IMR-90 (cell line): ENCODE measurements around the gene CAMSAP3. TPM values are rescaled to one million over a fixed set of nuclear protein-coding genes. Genes with fewer than 3 reads are reported as not detected.

Experiments
- ATAC-seq: fragments of 200-7000 bp; cut with Tn5 transposase; 2 replicates; pipeline ENCODE4 v1.9.1; 2020; ENCODE audit warnings: low read depth, mild to moderate bottlenecking, moderate library complexity
- BruUV-seq: library from RNA; stranded (reverse); fragments of 400-500 nt; replicated peaks from 2 replicates; lab custom pipeline; 2021; lab: Mats Ljungman, UMichigan
- CTCF ChIA-PET: fragments of 300-600 bp; formaldehyde crosslinking; extraction: SDS; loops from one replicate; lab custom pipeline; 2021; ENCODE audit warnings: antibody characterized with exemption; lab: Yijun Ruan, JAX
- POLR2A ChIA-PET: fragments of 300-600 bp; sonication (Branson Sonifier 250); formaldehyde crosslinking; loops from one replicate; lab custom pipeline; 2022; ENCODE audit warnings: antibody characterized with exemption; ENCODE audit not compliant: unreplicated experiment; lab: Charles Lee
- DNase-seq: peaks from one replicate; pipeline ENCODE4 v3.0.0; 2013
- H2AFZ ChIP-seq: replicated peaks from 2 replicates; pipeline ENCODE3; 2013; ENCODE audit warnings: low read length, mild to moderate bottlenecking; ENCODE audit not compliant: poor library complexity
- H2AK5ac ChIP-seq: 2 replicates; pipeline ENCODE4 v1.6.1; 2013; ENCODE audit warnings: low read depth, low read length, inconsistent platforms
- H2AK9ac ChIP-seq: replicated peaks from 2 replicates; pipeline ENCODE3; 2013; ENCODE audit warnings: mild to moderate bottlenecking, low read depth, low read length, moderate library complexity; ENCODE audit not compliant: poor library complexity
- H2BK120ac ChIP-seq: 2 replicates; pipeline ENCODE4 v1.6.1; 2013; ENCODE audit warnings: low read depth, low read length, inconsistent platforms
- H2BK15ac ChIP-seq: 3 replicates; pipeline ENCODE4 v1.6.1; 2013; ENCODE audit warnings: low read depth, low read length, inconsistent platforms
- H2BK20ac ChIP-seq: 2 replicates; pipeline ENCODE4 v1.6.1; 2013; ENCODE audit warnings: low read depth, mild to moderate bottlenecking, inconsistent platforms, low read length, moderate library complexity
- H2BK5ac ChIP-seq: 2 replicates; pipeline ENCODE4 v1.6.1; 2013; ENCODE audit warnings: mild to moderate bottlenecking, low read depth, low read length, inconsistent platforms; ENCODE audit not compliant: poor library complexity, severe bottlenecking
- H3K14ac ChIP-seq: replicated peaks from 2 replicates; pipeline ENCODE4 v1.6.1; 2013; ENCODE audit warnings: low read depth, low read length, inconsistent platforms
- H3K18ac ChIP-seq: 2 replicates; pipeline ENCODE4 v1.6.1; 2013; ENCODE audit warnings: low read depth, low read length, control low read depth
- H3K23ac ChIP-seq: 2 replicates; pipeline ENCODE4 v1.6.1; 2013; ENCODE audit warnings: low read depth, low read length, inconsistent platforms
- H3K27ac ChIP-seq: 2 replicates; pipeline ENCODE4 v1.5.1; 2013; ENCODE audit warnings: mild to moderate bottlenecking, control low read depth, low read length; ENCODE audit not compliant: insufficient read depth
- H3K27me3 ChIP-seq: 2 replicates; pipeline ENCODE4 v1.6.1; 2013; ENCODE audit warnings: low read length; ENCODE audit not compliant: control insufficient read depth, insufficient read depth
- H3K36me3 ChIP-seq: 2 replicates; pipeline ENCODE4 v1.6.1; 2013; ENCODE audit warnings: low read length, mixed read lengths; ENCODE audit not compliant: control insufficient read depth, insufficient read depth
- H3K4ac ChIP-seq: 2 replicates; pipeline ENCODE4 v1.6.1; 2013; ENCODE audit warnings: low read depth, low read length, inconsistent platforms
- H3K4me1 ChIP-seq: 2 replicates; pipeline ENCODE4 v1.6.1; 2013; ENCODE audit warnings: low read length, mixed read lengths; ENCODE audit not compliant: control insufficient read depth, insufficient read depth
- H3K4me2 ChIP-seq: 2 replicates; pipeline ENCODE4 v1.6.1; 2013; ENCODE audit warnings: low read depth, mild to moderate bottlenecking, control low read depth, low read length, moderate library complexity
- H3K4me3 ChIP-seq: 2 replicates; pipeline ENCODE4 v1.5.1; 2013; ENCODE audit warnings: low read depth, mild to moderate bottlenecking, control low read depth, low read length, moderate library complexity; ENCODE audit not compliant: insufficient read depth
- H3K56ac ChIP-seq: 2 replicates; pipeline ENCODE4 v1.6.1; 2013; ENCODE audit warnings: low read length, inconsistent platforms; ENCODE audit not compliant: insufficient read depth; ENCODE audit errors: extremely low read depth
- H3K79me1 ChIP-seq, 2 experiments: 2 replicates each; pipeline ENCODE4 v1.6.1; 2013; ENCODE audit warnings: low read length in 2 of 2, inconsistent platforms in 1 of 2, low read depth in 1 of 2
- H3K9ac ChIP-seq: 2 replicates; pipeline ENCODE4 v1.6.1; 2013; ENCODE audit warnings: low read depth, low read length, control low read depth
- H3K9me1 ChIP-seq: 2 replicates; pipeline ENCODE4 v1.6.1; 2013; ENCODE audit warnings: low read length, inconsistent platforms; ENCODE audit not compliant: insufficient read depth
- H3K9me3 ChIP-seq: 2 replicates; pipeline ENCODE4 v1.6.1; 2013; ENCODE audit warnings: low read length; ENCODE audit not compliant: control insufficient read depth, insufficient read depth
- H4K20me1 ChIP-seq: 2 replicates; pipeline ENCODE4 v1.6.1; 2013; ENCODE audit warnings: low read length, inconsistent platforms; ENCODE audit not compliant: insufficient read depth
- H4K5ac ChIP-seq: 2 replicates; pipeline ENCODE4 v1.6.1; 2013; ENCODE audit warnings: mild to moderate bottlenecking, low read depth, low read length, control low read depth
- H4K8ac ChIP-seq, 2 experiments: 2 replicates each; pipeline ENCODE4 v1.6.1; 2013; ENCODE audit warnings: low read depth in 2 of 2, low read length in 2 of 2, control low read depth in 1 of 2, inconsistent platforms in 1 of 2
- H4K91ac ChIP-seq: 2 replicates; pipeline ENCODE4 v1.6.1; 2013; ENCODE audit warnings: low read depth, low read length, inconsistent platforms; ENCODE audit not compliant: insufficient read depth
- BHLHE40 ChIP-seq: fragments of 150-350 bp; IDR thresholded peaks from 2 replicates; pipeline ENCODE4 v1.6.1; 2016; ENCODE audit warnings: mild to moderate bottlenecking, low read depth, low read length
- CEBPB ChIP-seq: IDR thresholded peaks from 2 replicates; pipeline ENCODE4 v1.6.1; 2012; ENCODE audit warnings: low read depth, low read length, improper control_type of control experiment
- CHD1 ChIP-seq: IDR thresholded peaks from 2 replicates; pipeline ENCODE4 v1.6.1; 2012; ENCODE audit warnings: low read depth, low read length, improper control_type of control experiment
- CTCF ChIP-seq: conservative IDR thresholded peaks from 2 replicates; pipeline ENCODE4 v1.5.1; 2012; ENCODE audit warnings: mild to moderate bottlenecking, low read depth, low read length, improper control_type of control experiment
- ELK1 ChIP-seq: fragments of 150-350 bp; IDR thresholded peaks from 2 replicates; pipeline ENCODE4 v1.6.1; 2016; ENCODE audit warnings: low read depth, mild to moderate bottlenecking, low read length, moderate library complexity, borderline replicate concordance
- MAFK ChIP-seq: IDR thresholded peaks from 2 replicates; pipeline ENCODE4 v1.6.1; 2012; ENCODE audit warnings: low read depth, low read length, improper control_type of control experiment
- MXI1 ChIP-seq: IDR thresholded peaks from 2 replicates; pipeline ENCODE4 v1.6.1; 2012; ENCODE audit warnings: low read depth, mild to moderate bottlenecking, low read length, moderate library complexity, borderline replicate concordance
- NFE2L2 ChIP-seq: fragments of 150-350 bp; IDR thresholded peaks from 2 replicates; pipeline ENCODE4 v1.6.1; 2016; ENCODE audit warnings: low read depth, mild to moderate bottlenecking, low read length
- POLR2A ChIP-seq: IDR thresholded peaks from 2 replicates; pipeline ENCODE4 v1.6.1; 2012; ENCODE audit warnings: mild to moderate bottlenecking, low read depth, low read length
- RCOR1 ChIP-seq: IDR thresholded peaks from 2 replicates; pipeline ENCODE4 v1.6.1; 2012; ENCODE audit warnings: mild to moderate bottlenecking, low read length, improper control_type of control experiment; ENCODE audit not compliant: insufficient replicate concordance
- RFX5 ChIP-seq: IDR thresholded peaks from 2 replicates; pipeline ENCODE4 v1.8.0; 2012; ENCODE audit warnings: low read depth, mild to moderate bottlenecking, low read length, moderate library complexity
- USF2 ChIP-seq: fragments of 150-350 bp; IDR thresholded peaks from 2 replicates; pipeline ENCODE4 v1.6.1; 2017; ENCODE audit warnings: mild to moderate bottlenecking, antibody characterized with exemption, low read length, low read depth
- WGBS, 2 experiments: methylation state at CpG; one replicate each; pipeline versions ENCODE4 v1.1.5 to v1.1.7; 2013; ENCODE audit warnings: missing lambda C conversion rate in 2 of 2; ENCODE audit not compliant: insufficient read length in 1 of 2; ENCODE audit errors: extremely low coverage in 2 of 2; 5-methylcytosine and 5-hydroxymethylcytosine counted together
- dilution Hi-C: fragments of 300-500 bp; cut with HindIII; formaldehyde crosslinking; loops from one replicate; pipeline ENCODE4 v1.14.3; 2018; ENCODE audit warnings: low sequenced_read_pairs; ENCODE audit not compliant: unreplicated experiment
- in situ Hi-C: fragments of 300-500 bp; cut with MboI; formaldehyde crosslinking; loops from 3 replicates; pipeline ENCODE4 v1.14.3; 2019; ENCODE audit warnings: low sequenced_read_pairs, inconsistent platforms, mixed read lengths
- intact Hi-C: fragments of 100-400 bp; cut with micrococcal nuclease; formaldehyde crosslinking; loops from 2 replicates; pipeline ENCODE4 v1.10.0; 2022
- polyA plus RNA-seq, 3 experiments: library from polyadenylated mRNA; depleted of rRNA; stranded (reverse); fragments of >200 nt; gene quantifications; 2 replicates each; pipeline ENCODE4 v1.2.3, GENCODE V29; 2012; ENCODE audit warnings: low replicate concordance in 1 of 3
- total RNA-seq: library from RNA; depleted of rRNA; stranded (reverse); fragments of >200 nt; gene quantifications from 2 replicates; pipeline ENCODE4 v1.2.3, GENCODE V29; 2012

Gene CAMSAP3
- total and polyA plus RNA-seq, 2 of the 4 experiments (the other 2 are of a cell fraction) = not detected

GRCh38 chr19:7607874-7608560, 12.4 kb downstream of the CAMSAP3 start:
- TF ChIP-seq BHLHE40 (no peak), USF2 (no peak), NFE2L2 (no peak), MAFK (no peak), CHD1 (no peak), RCOR1 (no peak), POLR2A (no peak), RFX5 (no peak), CEBPB (no peak), CTCF (no peak), MXI1 (no peak), ELK1 (no peak)
- Histone ChIP-seq H3K79me1 (no peaks in the 10 kb centered on the region), H2BK15ac (no peak overlapping the region), H4K20me1 (no peaks in the 10 kb centered on the region), H3K23ac (no peak overlapping the region), H3K9me1 (no peaks in the 10 kb centered on the region), H3K9me3 (no peaks in the 10 kb centered on the region), H2AK9ac (no peak overlapping the region), H2AK5ac (no peak overlapping the region), H3K4ac (no peak overlapping the region), H2BK20ac (no peak overlapping the region), H3K4me3 (no peak overlapping the region), H3K27ac (no peak overlapping the region), H3K18ac (no peak overlapping the region), H3K14ac (no peak overlapping the region), H3K4me2 (no peak overlapping the region), H3K56ac (no peak overlapping the region), H2BK5ac (no peak overlapping the region), H3K36me3 (no peaks in the 10 kb centered on the region), H4K5ac (no peak overlapping the region), H4K8ac (no peak overlapping the region), H3K27me3 (peaks cover 4% of the 10 kb centered on the region; the same call in 1 of the 2 replicates), H3K4me1 (no peaks in the 10 kb centered on the region), H3K9ac (no peak overlapping the region), H2AFZ (no peak overlapping the region), H2BK120ac (no peak overlapping the region), H4K91ac (no peak overlapping the region)
- WGBS, 2 experiments = 89% methylated on average over 8 of the region's 25 CpGs; no CpG with 5 or more reads in 1 of the 2 experiments
- no TSS peak for BruUV-seq
- dilution Hi-C loops = no loop called here
- CTCF ChIA-PET = no interaction called here
- ATAC-seq = no peak
- POLR2A ChIA-PET = no interaction called here
- intact Hi-C loops = no loop called here
- in situ Hi-C loops = no loop called here
- no peak for DNase-seq
